ENCODE results near the gene GMPR. TPM values are rescaled to one million over a fixed set of nuclear protein-coding genes. Genes with fewer than 3 reads are reported as not detected.

GMPR gene
- total and polyA plus RNA-seq, 7 donors: 2.8 to 26.5 (median 15.0) TPM

DNA sequence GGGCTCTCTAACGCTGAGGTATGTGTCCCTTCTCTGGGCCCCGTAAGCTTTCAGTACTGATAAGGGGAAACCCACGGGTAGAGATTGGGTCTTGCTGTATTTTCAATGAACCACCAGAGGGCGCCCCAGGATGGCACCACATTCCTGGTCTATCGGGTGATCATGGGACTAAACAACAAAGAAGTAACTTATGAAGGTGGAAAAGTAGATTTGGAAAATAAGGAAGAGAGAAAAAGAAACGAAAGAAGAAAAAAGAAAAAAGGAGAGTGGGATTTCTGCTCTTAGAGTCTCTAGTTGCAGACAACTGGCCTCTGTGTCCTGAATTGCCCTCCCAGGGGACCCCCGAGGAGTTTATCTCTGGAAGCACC is 93.8 kb downstream of the GMPR start:
- Histone ChIP-seq H3K9me3 (no peaks in the 10 kb centered on the region), H3K27ac (peak overlapping the region in 2 of 4 donors; percentile 30 to 83), H3K27me3 (no peaks in the 10 kb centered on the region), H3K36me3 (peaks cover 0 to 10% (median 7%) of the 10 kb centered on the region in 4 donors), H3K4me3 (no peak overlapping the region), H3K4me1 (peaks cover 0 to 54% (median 47%) of the 10 kb centered on the region in 4 donors)
- WGBS, 2 donors: 6 to 7% methylated on average over 7 of the region's 7 CpGs
- peak; percentile 90 for DNase-seq
- intact Hi-C loops (cut with DNase I): loop anchor here (1.0 to 10.0 kb wide), 6 partner anchors 95 to 1373 kb away; partner anchors contain the start of genes GMPR and NUP153
- TF ChIP-seq POLR2AphosphoS5 (IDR thresholded peaks at IDR 0.05): no peak
- TF ChIP-seq CTCF (IDR thresholded peaks at IDR 0.05): peak; percentile 72 to 92 (median 84)

DNA sequence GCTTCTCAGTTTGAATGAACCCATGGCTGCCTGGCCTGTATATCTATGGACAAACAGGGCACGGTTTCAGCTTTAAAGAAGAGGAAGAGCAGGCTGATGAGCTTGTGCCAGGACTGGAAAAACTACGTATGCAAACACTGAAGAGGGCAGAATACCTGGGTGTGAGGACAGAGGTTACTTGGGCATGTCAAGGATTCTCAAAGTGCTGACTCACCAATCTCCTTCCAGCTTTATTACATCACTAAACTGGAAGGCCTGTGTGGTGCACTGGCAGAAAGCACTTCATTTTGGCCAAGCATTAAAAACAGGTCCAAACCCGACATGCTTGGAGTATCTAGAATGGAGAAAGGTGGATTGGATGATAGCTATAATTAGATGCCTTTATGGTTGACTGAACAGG is 95.2 kb downstream of the GMPR start:
- Histone ChIP-seq H3K9me3 (no peaks in the 10 kb centered on the region), H3K36me3 (no peaks in the 10 kb centered on the region), H3K4me1 (peaks cover 0 to 69% (median 61%) of the 10 kb centered on the region in 4 donors), H3K27ac (peak overlapping the region in 3 of 4 donors; percentile 6 to 83 (median 30)), H3K27me3 (no peaks in the 10 kb centered on the region), H3K4me3 (no peak overlapping the region)
- TF ChIP-seq EP300 (IDR thresholded peaks at IDR 0.05): no peak
- TF ChIP-seq POLR2AphosphoS5 (IDR thresholded peaks at IDR 0.05): peak in 2 of 4 donors; percentile 7 to 31
- no peak for TF ChIP-seq CTCF (IDR thresholded peaks at IDR 0.05)
- TF ChIP-seq POLR2A (IDR thresholded peaks at IDR 0.05): no peak
- intact Hi-C loops (cut with DNase I): loop anchor here (2.0 to 10.0 kb wide), 5 partner anchors 96 to 1371 kb away; partner anchors contain the start of genes GMPR and NUP153
- DNase-seq: no peak
- 48 to 72% methylated on average over 3 of the region's 3 CpGs for WGBS, 2 donors

DNA sequence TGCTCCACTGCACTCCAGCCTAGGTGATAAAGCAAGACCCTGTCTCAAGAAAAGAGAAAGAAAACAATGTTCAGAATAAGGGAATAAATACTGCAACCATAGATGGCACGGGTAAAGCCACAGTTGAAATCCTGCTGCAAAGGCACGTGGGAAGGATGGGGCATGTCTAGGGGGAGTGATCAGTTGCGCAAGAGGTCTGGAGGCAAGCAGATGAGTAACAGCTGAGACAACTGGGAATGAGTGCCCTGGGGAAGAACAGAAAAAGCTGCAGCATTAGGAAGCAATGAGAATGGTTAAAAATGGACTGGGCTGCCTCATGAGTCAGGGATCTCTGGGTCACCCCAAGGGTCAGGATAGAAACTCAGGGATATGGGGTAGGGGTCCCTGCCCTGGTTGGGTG is 96.3 kb downstream of the GMPR start:
- H3K27ac ChIP-seq: peak overlapping the region in 2 of 4 donors; percentile 40 to 83
- H3K4me3 ChIP-seq: no peak overlapping the region
- H3K9me3 ChIP-seq: no peaks in the 10 kb centered on the region
- H3K27me3 ChIP-seq: no peaks in the 10 kb centered on the region
- H3K36me3 ChIP-seq: no peaks in the 10 kb centered on the region
- TF ChIP-seq CTCF (IDR thresholded peaks at IDR 0.05) (no peak), POLR2AphosphoS5 (IDR thresholded peaks at IDR 0.05) (peak; percentile 49 to 77 (median 56))
- peak; percentile 88 for DNase-seq
- intact Hi-C loops (cut with DNase I): loop anchor here (2.0 to 10.0 kb wide), 5 partner anchors 74 to 1370 kb away; partner anchors contain the start of genes GMPR and NUP153
- peaks cover 0 to 79% (median 71%) of the 10 kb centered on the region in 4 donors for H3K4me1 ChIP-seq
- 73 to 83% methylated on average over 3 of the region's 3 CpGs for WGBS, 2 donors

DNA sequence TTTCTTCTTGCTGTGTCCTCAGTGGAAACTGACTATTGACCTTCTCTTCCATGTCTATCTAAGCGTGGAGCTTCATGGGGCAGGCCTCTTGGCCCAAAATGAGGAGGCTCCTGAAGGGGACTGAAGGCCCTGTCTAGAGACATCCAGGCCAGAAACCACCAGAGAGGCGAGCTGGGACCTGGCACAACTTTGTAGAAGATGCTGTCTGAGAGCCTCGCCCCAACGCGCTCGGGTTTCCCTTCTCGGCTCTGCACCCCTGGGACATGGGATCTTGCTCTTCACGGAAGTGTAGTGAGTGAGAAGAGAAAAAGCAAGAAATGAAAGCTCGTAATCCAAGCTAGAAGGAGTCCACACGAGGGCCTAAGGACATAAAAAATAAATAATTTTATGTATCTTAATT is 96.8 kb downstream of the GMPR start:
- Histone ChIP-seq H3K4me1 (peaks cover 0 to 84% (median 71%) of the 10 kb centered on the region in 4 donors), H3K9me3 (no peaks in the 10 kb centered on the region), H3K27ac (peak overlapping the region in 2 of 4 donors; percentile 40 to 83), H3K27me3 (no peaks in the 10 kb centered on the region), H3K4me3 (no peak overlapping the region), H3K36me3 (no peaks in the 10 kb centered on the region)
- intact Hi-C loops (cut with DNase I): loop anchor here (2.0 to 10.0 kb wide), 2 partner anchors 74 to 1370 kb away; partner anchors contain the start of gene NUP153
- WGBS, 2 donors: 93 to 96% methylated on average over 10 of the region's 10 CpGs
- no peak for DNase-seq
- no peak for TF ChIP-seq POLR2A (IDR thresholded peaks at IDR 0.05)
- no peak for TF ChIP-seq CTCF (IDR thresholded peaks at IDR 0.05)
- no peak for TF ChIP-seq EP300 (IDR thresholded peaks at IDR 0.05)
- no peak for TF ChIP-seq POLR2AphosphoS5 (IDR thresholded peaks at IDR 0.05)
